G401 (cell line): ENCODE results near the gene MARCHF7. TPM values are rescaled to one million over a fixed set of nuclear protein-coding genes. Genes with fewer than 3 reads are reported as not detected.
"Not testable (repeated sequence)": the region's sequence is repeated elsewhere in the genome, so short reads cannot be mapped to it uniquely, and the experiment has no call there.

Source experiments
- DNase-seq: peaks from one replicate; pipeline ENCODE4 v3.0.0-alpha.2; 2015; ENCODE audit warnings: low spot score
- in situ Hi-C: cut with HindIII; loops from 2 replicates; pipeline ENCODE4 v1.10.0; 2016; ENCODE audit warnings: low sequenced_read_pairs, mixed read lengths
- total RNA-seq: library from RNA; depleted of rRNA; stranded (reverse); fragments of >200 nt; shearing (Covaris generic); gene quantifications from 2 replicates; pipeline ENCODE4 v1.2.3, GENCODE V29; 2014; rRNA removed

The MARCHF7 gene
- 144 and 189 TPM in 2 replicates for total RNA-seq

GRCh38 chr2:159712143-159712928 lies at the start of gene MARCHF7:
Gene MARCHF7, plus strand, starts transcription at chr2:159712506. Its CDS starts 16,517 bp downstream, at chr2:159729023.
- DNase-seq, result peak; percentile 91
- in situ Hi-C loops, result loop anchor here (25.0 kb wide), 1 partner anchor 100 kb away; the partner anchor contains the start of gene BAZ2B

GRCh38 chr2:159667423-159667822 lies 44.9 kb upstream of the MARCHF7 start:
- DNase-seq, in situ Hi-C loops: not testable (repeated sequence)

- in situ Hi-C loops, result no loop called here
- no peak for DNase-seq
Measured at GRCh38 chr2:159671047-159671446, 41.3 kb upstream of the MARCHF7 start.

GRCh38 chr2:159677654-159678053 lies 34.7 kb upstream of the MARCHF7 start:
- peak; percentile 27 for DNase-seq
- in situ Hi-C loops, result no loop called here

- in situ Hi-C loops, result no loop called here
- no peak for DNase-seq
Measured at GRCh38 chr2:159680692-159681091, 31.6 kb upstream of the MARCHF7 start.

GRCh38 chr2:159683817-159684216 lies 28.5 kb upstream of the MARCHF7 start:
- in situ Hi-C loops, result no loop called here
- no peak for DNase-seq

- in situ Hi-C loops, result no loop called here
- DNase-seq, result no peak
Measured at GRCh38 chr2:159684796-159685195, 27.5 kb upstream of the MARCHF7 start.

GRCh38 chr2:159694500-159695040 lies 17.7 kb upstream of the MARCHF7 start:
- in situ Hi-C loops, result no loop called here
- DNase-seq, result no peak

GRCh38 chr2:159695795-159696448 lies 16.4 kb upstream of the MARCHF7 start:
- in situ Hi-C loops, result no loop called here
- no peak for DNase-seq

- in situ Hi-C loops, result loop anchor here (25.0 kb wide), 1 partner anchor 91 kb away; the partner anchor contains the start of gene BAZ2B
- DNase-seq, result peak; percentile 95
Measured at GRCh38 chr2:159703491-159703890, 8.8 kb upstream of the MARCHF7 start.

- in situ Hi-C loops, result loop anchor here (25.0 kb wide), 1 partner anchor 94 kb away; the partner anchor contains the start of gene BAZ2B
- peak; percentile 77 for DNase-seq
Measured at GRCh38 chr2:159706385-159706980, 5.8 kb upstream of the MARCHF7 start.

GRCh38 chr2:159708066-159708760 lies 4.1 kb upstream of the MARCHF7 start:
- DNase-seq, result no peak
- in situ Hi-C loops, result loop anchor here (25.0 kb wide), 1 partner anchor 96 kb away; the partner anchor contains the start of gene BAZ2B

GRCh38 chr2:159710601-159711180 lies 1.6 kb upstream of the MARCHF7 start:
- in situ Hi-C loops, result loop anchor here (25.0 kb wide), 1 partner anchor 98 kb away; the partner anchor contains the start of gene BAZ2B

GRCh38 chr2:159711562-159712142 lies 654 bp upstream of the MARCHF7 start:
- in situ Hi-C loops, result loop anchor here (25.0 kb wide), 1 partner anchor 99 kb away; the partner anchor contains the start of gene BAZ2B
- no peak for DNase-seq

More at GRCh38 chr2:159710601-159711180, 1.6 kb upstream of the MARCHF7 start:
- DNase-seq, result peak; percentile 76

GRCh38 chr2:159712929-159713420 lies 669 bp downstream of the MARCHF7 start:
- in situ Hi-C loops, result loop anchor here (25.0 kb wide), 1 partner anchor 101 kb away; the partner anchor contains the start of gene BAZ2B
- DNase-seq, result peak; percentile 35

- peak; percentile 48 for DNase-seq
Measured at GRCh38 chr2:159713631-159714246, 1.4 kb downstream of the MARCHF7 start.

GRCh38 chr2:159714247-159714930 lies 2.1 kb downstream of the MARCHF7 start:
- in situ Hi-C loops, result loop anchor here (25.0 kb wide), 1 partner anchor 102 kb away; the partner anchor contains the start of gene BAZ2B

More at GRCh38 chr2:159713631-159714246, 1.4 kb downstream of the MARCHF7 start:
- in situ Hi-C loops, result loop anchor here (25.0 kb wide), 1 partner anchor 101 kb away; the partner anchor contains the start of gene BAZ2B

More at GRCh38 chr2:159714247-159714930, 2.1 kb downstream of the MARCHF7 start:
- DNase-seq, result peak; percentile 21
